Uterus (tissue), 2 donors: ENCODE measurements around the gene SEMA3E.

Experiments
- POLR2A ChIP-seq, 2 donors: fragments of 450-650 bp; IDR thresholded peaks; one replicate each; pipeline ENCODE4 v1.6.1; 2016; ENCODE audit warnings: antibody characterized with exemption in 2 of 2, mild to moderate bottlenecking in 1 of 2, moderate library complexity in 1 of 2
- TF ChIP-seq, protein P1 (sequence below), 4 experiments: fragments of 200-600 bp in 2 of 4; fragments of 450-650 bp in 2 of 4; sonication (generic) in 2 of 4; IDR thresholded peaks; one replicate each; pipeline ENCODE4 v1.5.1; 2016 to 2019; ENCODE audit warnings: antibody characterized with exemption in 4 of 4, mild to moderate bottlenecking in 2 of 4, moderate library complexity in 1 of 4

GRCh38 chr7:83520726-83521125 lies 128.2 kb downstream of the SEMA3E start:
- TF ChIP-seq, protein P1, sequence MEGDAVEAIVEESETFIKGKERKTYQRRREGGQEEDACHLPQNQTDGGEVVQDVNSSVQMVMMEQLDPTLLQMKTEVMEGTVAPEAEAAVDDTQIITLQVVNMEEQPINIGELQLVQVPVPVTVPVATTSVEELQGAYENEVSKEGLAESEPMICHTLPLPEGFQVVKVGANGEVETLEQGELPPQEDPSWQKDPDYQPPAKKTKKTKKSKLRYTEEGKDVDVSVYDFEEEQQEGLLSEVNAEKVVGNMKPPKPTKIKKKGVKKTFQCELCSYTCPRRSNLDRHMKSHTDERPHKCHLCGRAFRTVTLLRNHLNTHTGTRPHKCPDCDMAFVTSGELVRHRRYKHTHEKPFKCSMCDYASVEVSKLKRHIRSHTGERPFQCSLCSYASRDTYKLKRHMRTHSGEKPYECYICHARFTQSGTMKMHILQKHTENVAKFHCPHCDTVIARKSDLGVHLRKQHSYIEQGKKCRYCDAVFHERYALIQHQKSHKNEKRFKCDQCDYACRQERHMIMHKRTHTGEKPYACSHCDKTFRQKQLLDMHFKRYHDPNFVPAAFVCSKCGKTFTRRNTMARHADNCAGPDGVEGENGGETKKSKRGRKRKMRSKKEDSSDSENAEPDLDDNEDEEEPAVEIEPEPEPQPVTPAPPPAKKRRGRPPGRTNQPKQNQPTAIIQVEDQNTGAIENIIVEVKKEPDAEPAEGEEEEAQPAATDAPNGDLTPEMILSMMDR (IDR thresholded peaks at IDR 0.05) = no peak
- TF ChIP-seq POLR2A (IDR thresholded peaks at IDR 0.05) = no peak
